Left ventricle myocardium inferior (tissue), 1 donor: Measurements from ENCODE around the gene MAP1B. TPM values are rescaled to one million over a fixed set of nuclear protein-coding genes. Genes with fewer than 3 reads are reported as not detected.

Experiments
- DNase-seq: peaks from one replicate; pipeline ENCODE4 v3.0.0-alpha.2; 2020
- H3K27ac ChIP-seq: fragments of 200-600 bp; replicated peaks from 2 replicates; pipeline ENCODE4 v1.8.0; 2021
- H3K27me3 ChIP-seq: fragments of 200-600 bp; 2 replicates; pipeline ENCODE4 v1.8.0; 2021; ENCODE audit warnings: low read depth
- H3K36me3 ChIP-seq: fragments of 200-600 bp; 2 replicates; pipeline ENCODE4 v1.8.0; 2021
- H3K4me1 ChIP-seq: fragments of 200-600 bp; 2 replicates; pipeline ENCODE4 v1.8.0; 2021
- H3K4me3 ChIP-seq: fragments of 200-600 bp; 2 replicates; pipeline ENCODE4 v1.8.0; 2021; ENCODE audit warnings: mild to moderate bottlenecking, moderate library complexity
- H3K9me3 ChIP-seq: fragments of 200-600 bp; replicated peaks from 2 replicates; pipeline ENCODE4 v1.8.0; 2021
- CTCF ChIP-seq: fragments of 200-600 bp; IDR thresholded peaks from 2 replicates; pipeline ENCODE4 v1.8.0; 2021; ENCODE audit warnings: antibody characterized with exemption, mild to moderate bottlenecking, borderline replicate concordance
- intact Hi-C: fragments of 100-400 bp; cut with micrococcal nuclease; formaldehyde crosslinking; loops from one replicate; pipeline ENCODE4 v1.11.0; 2022
- total RNA-seq: library from RNA; stranded (reverse); fragmentation: NEBNext Ultra II Directional; extraction: Animal tissue kit (Norgen Biotek cat#: 25700); gene quantifications from one replicate; pipeline ENCODE4 v1.2.1, GENCODE V29; 2021
- donor health status: DM: no; HTN: yes; CAD: no; lungs with severe emphysema.

MAP1B gene
- total RNA-seq, 1 donor from 2014 or later: 73.2 TPM

- H3K36me3 ChIP-seq: peaks cover 39% of the 10 kb centered on the region
- no peak for DNase-seq
- intact Hi-C loops: no loop called here
- no peak overlapping the region for H3K4me3 ChIP-seq
- H3K9me3 ChIP-seq: no peaks in the 10 kb centered on the region
- H3K27ac ChIP-seq: no peak overlapping the region
- H3K27me3 ChIP-seq: no peaks in the 10 kb centered on the region
- peaks cover 30% of the 10 kb centered on the region for H3K4me1 ChIP-seq
- no peak for TF ChIP-seq CTCF
Observed at GRCh38 chr5:72208324-72208926, 101.2 kb downstream of the MAP1B start.

- no peak for DNase-seq
- no peaks in the 10 kb centered on the region for H3K27me3 ChIP-seq
- no peak overlapping the region for H3K4me3 ChIP-seq
- H3K36me3 ChIP-seq: peaks cover 29% of the 10 kb centered on the region
- no peak overlapping the region for H3K27ac ChIP-seq
- intact Hi-C loops: no loop called here
- no peak for TF ChIP-seq CTCF
- H3K9me3 ChIP-seq: no peaks in the 10 kb centered on the region
- H3K4me1 ChIP-seq: peaks cover 38% of the 10 kb centered on the region
Observed at GRCh38 chr5:72209147-72210115, 102.2 kb downstream of the MAP1B start.

- intact Hi-C loops: no loop called here
- TF ChIP-seq CTCF: no peak
Observed at GRCh38 chr5:72210888-72211678, 103.8 kb downstream of the MAP1B start.

GRCh38 chr5:72212171-72212570, 104.9 kb downstream of the MAP1B start:
- intact Hi-C loops: no loop called here
- peaks cover 40% of the 10 kb centered on the region for H3K4me1 ChIP-seq
- H3K9me3 ChIP-seq: no peaks in the 10 kb centered on the region
- H3K27me3 ChIP-seq: no peaks in the 10 kb centered on the region
- H3K4me3 ChIP-seq: no peak overlapping the region
- DNase-seq: no peak
- TF ChIP-seq CTCF: no peak
- H3K27ac ChIP-seq: peak overlapping the region; percentile 77
- peaks cover 4% of the 10 kb centered on the region for H3K36me3 ChIP-seq

More at GRCh38 chr5:72210888-72211678, 103.8 kb downstream of the MAP1B start:
- Histone ChIP-seq H3K27ac (peak overlapping the region; percentile 77), H3K4me3 (peak overlapping the region; percentile 23), H3K27me3 (no peaks in the 10 kb centered on the region), H3K4me1 (peaks cover 40% of the 10 kb centered on the region), H3K36me3 (peaks cover 13% of the 10 kb centered on the region), H3K9me3 (no peaks in the 10 kb centered on the region)
- peak; percentile 57 for DNase-seq

GRCh38 chr5:72213482-72213881, 106.2 kb downstream of the MAP1B start:
- DNase-seq: no peak
- Histone ChIP-seq H3K9me3 (no peaks in the 10 kb centered on the region), H3K4me3 (no peak overlapping the region), H3K4me1 (peaks cover 40% of the 10 kb centered on the region), H3K27me3 (no peaks in the 10 kb centered on the region), H3K36me3 (peaks cover 15% of the 10 kb centered on the region), H3K27ac (peak overlapping the region; percentile 46)
- intact Hi-C loops: no loop called here
- TF ChIP-seq CTCF: no peak
